ENCODE results near the gene PDE9A.
"Not testable (repeated sequence)": the region's sequence is repeated elsewhere in the genome, so short reads cannot be mapped to it uniquely, and the experiment has no call there.

Gene PDE9A

DNA sequence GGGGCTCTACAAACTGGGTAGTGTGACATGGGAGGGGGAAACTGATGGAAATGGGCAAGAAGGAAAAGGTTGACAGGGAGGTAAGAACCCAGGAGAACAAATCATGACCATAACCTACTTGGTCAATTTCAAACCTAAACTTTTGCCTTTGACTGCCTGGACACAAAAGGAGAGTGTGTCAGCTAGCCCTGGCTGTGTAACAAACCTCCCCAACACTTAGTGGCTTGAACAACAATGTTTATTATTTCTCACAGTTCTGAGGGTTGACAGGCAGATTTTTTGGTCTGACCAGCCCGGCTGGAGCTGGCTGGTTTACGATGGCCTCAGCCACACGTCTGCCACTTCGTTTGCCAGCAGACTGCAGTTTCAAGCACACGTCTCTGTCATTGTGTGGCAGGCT lies 133.5 kb downstream of the PDE9A start:
- DNase-seq (ENCODE audit: low spot score) (no peak), FAIRE-seq (no peak)

DNA sequence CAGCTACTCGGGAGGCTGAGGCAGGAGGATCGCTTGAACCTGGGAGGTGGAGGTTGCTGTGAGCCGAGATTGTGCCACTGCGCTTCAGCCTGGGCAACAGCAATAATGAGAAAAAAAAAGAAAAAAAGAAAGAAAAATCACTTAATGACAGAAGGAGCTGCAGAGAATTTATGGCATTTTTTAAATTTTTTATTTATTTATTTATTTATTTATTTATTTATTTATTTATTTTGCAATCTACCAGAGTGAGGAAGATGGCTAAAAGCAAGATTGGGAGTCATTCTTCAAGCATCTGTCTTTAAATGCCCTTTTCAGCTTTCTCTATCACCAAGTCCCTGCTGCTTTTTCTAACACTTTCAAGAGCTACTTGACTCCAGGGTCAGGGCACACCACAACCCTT lies 134.2 kb downstream of the PDE9A start:
- FAIRE-seq (no peak), DNase-seq (ENCODE audit: low spot score) (no peak)

DNA sequence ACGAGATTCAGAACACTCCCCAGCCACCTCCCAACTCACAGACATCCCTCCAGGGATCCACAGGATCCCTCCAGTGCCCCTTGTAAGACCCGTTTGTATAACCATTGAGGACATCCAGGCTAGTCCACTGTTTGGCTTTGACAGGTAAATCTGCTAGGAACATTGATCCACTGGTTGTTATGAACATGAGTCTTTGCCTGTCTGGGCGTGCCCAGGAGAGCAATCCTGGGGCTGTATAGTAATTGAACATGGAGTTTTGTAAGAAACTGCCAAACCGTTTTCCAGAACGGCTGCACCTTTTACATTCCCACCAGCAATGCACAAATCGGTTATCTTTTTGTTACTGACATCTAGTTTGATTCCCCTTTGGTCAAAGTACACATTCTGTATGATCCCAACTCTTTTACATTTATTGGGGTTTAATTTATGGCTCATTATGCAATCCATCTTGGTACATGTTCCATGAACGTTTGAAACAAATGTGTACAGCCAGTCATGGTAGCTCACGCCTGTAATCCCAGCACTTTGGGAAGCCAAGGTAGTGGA lies 137.2 kb downstream of the PDE9A start:
- DNase-seq (ENCODE audit: low spot score) (no peak), FAIRE-seq (no peak)

DNA sequence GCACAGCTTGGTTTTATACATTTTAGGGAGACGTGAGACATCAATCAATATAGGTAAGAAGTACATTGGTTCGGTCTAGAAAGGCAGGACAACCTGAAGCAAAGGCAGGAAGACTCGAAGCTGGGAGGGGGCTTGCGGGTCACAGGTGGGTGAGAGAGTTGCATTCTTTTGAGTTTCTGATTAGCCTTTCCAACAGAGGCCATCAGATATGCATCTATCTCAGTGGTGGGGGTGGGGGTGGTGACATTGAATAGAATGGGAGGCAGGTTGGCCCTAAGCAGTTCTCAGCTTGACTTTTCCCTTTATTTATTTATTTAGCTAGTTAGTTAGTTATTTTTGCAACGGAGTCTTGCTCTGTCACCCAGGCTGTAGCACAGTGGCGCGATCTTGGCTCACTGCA lies 140.4 kb downstream of the PDE9A start:
- no peak for FAIRE-seq
- DNase-seq (ENCODE audit: low spot score) = no peak

DNA sequence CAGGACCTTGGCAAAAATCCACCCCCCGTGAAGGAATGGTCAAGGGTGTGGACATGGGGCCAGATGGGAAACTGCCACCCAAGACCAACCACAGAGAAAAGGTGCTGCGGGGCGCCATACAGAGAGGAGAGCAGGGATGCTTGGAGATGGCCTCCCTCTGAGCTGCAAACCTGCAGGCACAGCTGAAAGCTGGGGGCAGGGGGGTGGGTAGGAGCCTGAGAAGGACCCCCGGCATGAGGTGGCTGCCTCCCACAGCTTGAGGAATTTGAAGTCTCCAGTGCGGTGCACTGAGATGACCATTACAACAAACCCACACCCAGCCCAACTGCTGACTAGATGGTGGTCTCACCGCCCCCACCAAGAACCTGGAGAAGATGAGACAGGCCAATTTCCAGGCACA lies 141.1 kb downstream of the PDE9A start:
- FAIRE-seq = no peak
- no peak for DNase-seq (ENCODE audit: low spot score)

DNA sequence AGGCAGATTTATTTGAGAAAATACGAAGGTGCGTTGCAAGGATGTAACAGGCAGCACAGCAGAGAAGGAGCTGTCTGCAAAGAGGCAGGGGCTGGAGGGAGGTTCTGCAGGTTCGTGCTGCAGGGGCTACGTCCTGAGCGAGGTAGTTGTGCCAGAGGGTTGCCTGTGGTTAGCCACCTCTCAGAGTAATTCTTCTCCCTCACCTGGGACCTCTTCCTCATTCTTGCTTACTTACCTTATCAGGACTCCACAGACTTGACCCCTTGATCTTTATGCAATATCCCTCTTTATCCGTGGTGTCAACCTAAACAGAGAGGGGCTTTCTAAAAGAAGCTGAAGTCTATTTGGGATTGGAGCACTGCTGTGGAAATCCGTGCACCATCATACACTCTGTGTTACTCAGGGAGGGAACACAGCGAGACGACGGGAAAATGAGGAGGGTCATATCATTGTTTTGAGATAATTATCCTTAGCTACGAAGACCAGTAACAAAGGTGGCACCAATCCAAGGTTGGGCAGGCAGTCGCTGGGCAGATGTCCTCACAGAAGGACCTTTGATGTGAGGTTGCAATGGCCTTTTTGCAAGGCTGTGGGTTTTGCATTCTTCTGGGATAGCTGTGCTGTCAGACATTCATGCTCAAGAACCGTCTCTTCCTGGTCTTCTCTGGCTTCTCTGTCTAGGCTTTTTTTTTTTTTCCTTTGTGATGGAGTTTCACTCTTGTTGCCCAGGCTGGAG lies 143.1 kb downstream of the PDE9A start:
- DNase-seq (ENCODE audit: low spot score) (no peak), FAIRE-seq (no peak)

DNA sequence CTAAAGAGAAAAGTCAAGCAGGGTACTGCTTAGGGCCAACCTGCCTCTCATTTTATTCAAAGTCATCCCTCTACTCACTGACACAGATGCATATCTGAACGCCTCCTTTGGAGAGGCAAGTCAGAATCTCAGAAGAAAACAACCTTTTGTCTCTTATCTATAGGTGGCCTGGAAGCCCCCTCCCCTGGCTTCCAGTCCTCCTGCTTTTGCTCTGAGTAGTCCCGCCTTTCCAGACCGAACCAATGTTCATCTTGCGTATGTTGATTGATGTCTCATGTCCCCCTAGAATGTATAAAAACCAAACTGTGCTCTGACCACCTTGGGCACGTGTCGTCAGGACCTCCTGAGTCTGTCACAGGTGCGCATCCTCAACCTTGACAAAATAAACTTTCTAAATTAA lies 144.1 kb downstream of the PDE9A start:
- FAIRE-seq = no peak
- DNase-seq (ENCODE audit: low spot score) = no peak

DNA sequence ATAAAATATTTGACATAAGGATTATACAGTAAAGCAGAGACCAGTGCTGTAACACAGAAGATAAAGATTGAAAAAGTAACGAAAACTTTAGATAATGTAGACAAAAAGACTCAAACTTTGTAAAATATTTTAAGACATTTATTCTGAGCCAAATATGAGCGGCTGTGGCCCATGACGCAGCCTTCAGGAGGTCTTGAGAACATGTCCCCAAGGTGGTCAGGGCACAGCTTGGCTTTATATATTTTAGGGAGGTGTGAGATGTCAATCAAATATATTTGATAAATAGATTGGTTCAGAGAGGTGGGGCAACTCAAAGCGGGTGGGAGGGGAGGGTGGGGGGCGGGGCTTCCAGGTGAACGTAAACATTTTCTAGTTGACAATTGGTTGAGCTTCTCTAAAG lies 144.7 kb downstream of the PDE9A start:
- FAIRE-seq = no peak
- no peak for DNase-seq (ENCODE audit: low spot score)

DNA sequence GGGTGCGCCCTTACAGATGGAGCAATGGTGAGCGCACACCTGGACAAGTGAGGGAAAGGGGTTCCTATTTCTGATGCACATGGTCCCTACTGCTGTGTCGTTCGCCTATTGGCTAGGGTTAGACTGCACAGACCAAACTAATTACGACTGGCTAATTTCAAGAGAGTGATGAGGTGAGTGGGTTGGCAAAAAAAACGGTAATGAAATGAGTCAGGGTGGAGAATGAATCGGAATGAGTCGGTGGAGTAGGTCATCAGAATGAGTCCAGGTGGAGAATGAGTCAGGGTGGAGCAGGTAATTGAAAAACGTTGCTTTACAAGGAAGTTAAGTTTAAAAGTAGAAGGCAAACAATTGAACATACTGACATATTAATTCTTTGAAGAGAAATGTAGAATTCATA lies 146.1 kb downstream of the PDE9A start:
- FAIRE-seq (no peak), DNase-seq (ENCODE audit: low spot score) (no peak)

DNA sequence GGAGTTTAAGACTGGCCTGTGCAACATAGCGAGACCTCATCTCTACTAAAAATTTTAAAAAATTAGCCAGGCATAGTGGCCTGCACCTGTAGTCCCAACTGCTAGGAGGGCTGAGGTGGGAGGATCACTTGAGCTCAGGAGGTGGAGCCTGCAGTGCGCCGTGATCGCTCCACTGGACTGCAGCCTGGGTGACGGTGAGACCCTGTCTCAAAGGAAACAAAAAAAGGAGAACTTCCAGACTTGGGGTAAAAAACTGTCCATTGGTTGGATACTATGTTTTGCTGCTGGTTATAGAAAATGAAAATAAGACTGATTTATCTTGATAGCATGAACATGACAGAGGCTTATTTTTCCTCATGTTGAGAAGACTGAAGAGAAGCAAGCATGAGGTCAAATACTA lies 146.5 kb downstream of the PDE9A start:
- no peak for FAIRE-seq
- DNase-seq (ENCODE audit: low spot score) = no peak

DNA sequence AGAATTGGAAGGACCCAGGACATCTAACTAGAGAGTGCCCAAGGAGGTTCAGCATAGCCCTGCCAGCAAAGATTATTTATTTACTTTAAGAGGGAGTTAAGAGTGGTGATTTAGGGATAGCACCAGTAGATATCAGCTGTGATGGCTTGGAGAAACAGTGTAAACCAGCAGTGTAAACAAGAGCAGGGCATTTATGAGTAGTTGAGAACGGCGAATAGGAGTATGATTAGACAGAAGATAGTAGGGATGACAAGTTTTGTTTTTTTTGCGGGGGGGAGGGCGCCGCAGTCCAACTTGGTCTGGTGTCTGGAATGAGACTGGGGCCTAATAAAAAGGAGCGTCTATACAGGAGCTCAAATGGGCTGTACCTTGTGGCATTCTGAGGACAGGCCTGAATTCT lies 148.2 kb downstream of the PDE9A start:
- DNase-seq (ENCODE audit: low spot score); FAIRE-seq: not testable (repeated sequence)

DNA sequence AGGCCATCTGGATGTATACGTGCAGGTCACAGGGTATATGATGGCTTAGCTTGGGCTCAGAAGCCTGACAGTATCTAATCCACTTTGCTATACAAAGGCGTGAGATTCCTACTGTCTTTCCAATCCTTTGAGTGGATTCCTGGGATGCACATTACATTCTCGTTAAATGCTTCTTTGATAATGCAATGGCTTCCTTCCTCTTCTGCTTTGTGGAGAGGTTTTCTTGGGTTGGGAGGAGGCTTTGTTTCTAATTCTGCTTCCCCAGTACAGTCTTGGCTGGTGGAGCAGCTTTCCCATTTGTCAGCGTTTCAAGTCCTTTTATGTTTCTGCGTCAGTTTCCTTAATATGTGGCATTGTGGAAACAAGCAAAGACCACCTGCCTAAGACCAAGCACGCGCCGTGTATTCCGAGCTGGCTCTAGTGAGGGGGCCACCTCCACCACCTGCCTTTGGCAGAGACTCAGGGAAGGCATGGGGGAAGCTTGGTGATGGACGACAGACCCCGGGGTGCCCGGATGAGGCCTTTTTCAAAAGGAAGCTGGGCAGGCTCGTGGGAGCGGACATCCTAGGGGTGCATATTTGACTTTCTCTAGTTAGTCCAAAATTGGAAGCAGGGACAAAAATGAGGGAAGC lies 153.2 kb downstream of the PDE9A start:
- FAIRE-seq = no peak

DNA sequence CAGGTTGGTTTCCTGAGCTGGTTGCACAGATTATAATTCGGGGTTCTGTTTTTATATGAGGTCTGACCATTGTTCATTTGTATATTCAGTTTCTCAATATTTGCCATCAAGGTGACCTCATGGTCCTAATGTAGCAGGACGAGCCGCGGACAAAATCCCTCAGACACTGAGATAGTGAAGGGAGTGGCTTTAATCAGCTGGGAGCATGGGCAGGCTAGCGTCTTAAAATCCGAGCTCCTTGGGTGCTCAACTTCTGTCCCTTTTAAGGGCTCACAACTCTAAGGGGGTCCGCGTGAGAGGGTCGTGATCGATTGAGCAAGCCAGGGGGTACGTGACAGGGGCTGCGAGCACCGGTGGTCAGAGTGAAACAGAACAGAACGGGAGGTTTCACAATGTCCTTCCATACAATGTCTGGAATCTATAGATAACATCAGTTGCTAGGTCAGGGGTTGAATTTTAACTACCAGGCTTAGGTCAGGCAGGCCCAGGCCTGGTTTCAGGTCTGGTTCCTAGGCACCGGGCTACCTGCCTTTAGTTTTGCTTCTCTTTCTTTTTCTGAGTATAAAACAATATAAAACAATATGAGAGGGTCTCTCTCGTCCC lies 154.0 kb downstream of the PDE9A start:
- not testable (repeated sequence) for DNase-seq (ENCODE audit: low spot score); FAIRE-seq

More for the DNA sequence above, 153.2 kb downstream of the PDE9A start:
- no peak for DNase-seq (ENCODE audit: low spot score)

DNA sequence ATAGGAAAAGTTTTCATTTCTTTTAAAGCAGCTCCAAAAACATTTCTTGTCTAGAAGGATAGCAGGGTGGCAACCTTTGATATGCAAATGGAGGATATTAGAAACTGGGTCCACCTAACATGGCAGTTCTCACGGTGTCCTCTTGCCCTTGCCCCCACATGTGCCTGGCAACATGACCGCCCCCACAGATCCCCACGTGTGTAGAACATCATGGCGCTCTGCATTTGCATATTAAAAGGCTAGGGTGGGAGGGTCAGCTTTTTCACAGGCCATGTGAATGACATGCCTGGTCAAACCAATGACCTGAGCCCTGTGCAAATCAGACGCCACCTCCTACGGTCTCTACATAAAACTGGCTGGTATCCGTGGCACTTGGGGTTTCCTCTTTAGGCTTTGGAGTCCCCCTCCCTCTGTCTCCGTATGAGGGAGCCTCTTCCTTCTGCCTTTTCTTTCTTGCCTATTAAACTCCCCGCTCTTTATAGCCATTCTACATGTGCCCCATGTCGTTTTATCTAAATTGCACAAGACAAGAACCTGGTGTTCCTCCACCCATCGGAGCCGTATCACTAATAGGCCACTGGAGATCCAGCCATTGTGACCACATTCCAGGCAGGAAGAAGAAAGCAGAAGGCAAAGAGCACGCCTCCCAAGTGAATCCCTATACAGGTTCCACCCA lies 154.7 kb downstream of the PDE9A start:
- FAIRE-seq (no peak), DNase-seq (ENCODE audit: low spot score) (no peak)

DNA sequence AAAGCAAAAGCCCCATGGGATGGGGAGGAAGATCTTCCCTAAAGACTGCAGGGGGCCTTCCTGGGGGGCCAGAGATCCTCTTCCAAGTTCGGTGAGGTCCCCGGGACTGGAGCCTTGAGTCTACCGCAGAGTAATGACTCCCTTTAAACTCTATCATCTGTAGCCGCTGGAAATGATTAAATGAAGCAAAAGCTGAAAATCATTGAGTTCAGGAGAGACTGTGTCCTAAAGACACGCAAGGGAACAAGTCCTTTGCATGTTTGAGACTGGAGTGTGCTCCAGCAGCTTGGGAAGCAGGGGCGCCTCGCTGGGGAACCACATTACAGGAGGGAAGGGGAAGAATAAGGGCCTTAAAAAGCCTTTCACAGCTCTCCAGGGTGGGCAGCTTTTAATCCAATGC lies 155.8 kb downstream of the PDE9A start:
- FAIRE-seq = no peak
- no peak for DNase-seq (ENCODE audit: low spot score)

DNA sequence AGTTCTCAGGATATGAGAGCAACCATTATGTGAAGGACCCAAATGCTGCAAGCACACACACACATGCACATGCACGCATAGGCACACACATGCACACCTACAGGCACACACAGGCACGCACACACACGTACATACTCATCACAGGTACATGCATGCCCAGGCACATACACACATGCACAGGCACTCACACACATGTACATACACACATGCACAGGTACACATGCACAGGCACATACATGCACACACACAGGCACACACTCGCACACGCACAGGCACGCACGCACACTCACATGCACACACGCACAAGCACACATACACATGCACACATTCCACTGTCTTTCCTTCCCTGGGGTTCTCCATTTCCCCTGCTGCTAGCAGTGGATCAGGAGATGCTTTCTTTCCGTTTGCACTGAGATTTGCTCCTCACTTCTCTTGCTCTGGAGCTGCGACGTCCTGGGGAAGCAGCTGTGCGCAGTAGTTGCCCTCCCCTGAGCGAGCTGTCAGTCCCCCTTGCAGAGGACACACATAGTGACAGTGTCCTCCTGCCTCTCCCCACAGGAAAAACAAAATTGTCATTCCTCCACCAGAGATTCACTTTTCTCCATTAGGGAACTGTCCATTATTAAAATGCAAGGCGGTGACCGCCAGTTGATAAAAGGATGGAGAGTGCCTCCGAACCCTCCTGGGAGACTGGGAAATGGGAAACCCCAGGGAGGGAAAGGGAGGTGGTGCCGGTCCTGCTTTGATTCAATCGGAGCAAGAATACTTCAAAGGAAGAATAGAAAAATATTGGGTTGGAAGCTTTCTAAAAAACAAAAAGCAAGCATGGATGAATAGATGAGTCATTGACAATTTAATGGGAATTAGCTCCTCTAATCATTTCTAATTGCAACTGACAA lies 156.4 kb downstream of the PDE9A start:
- DNase-seq (ENCODE audit: low spot score) (no peak), FAIRE-seq (no peak)

DNA sequence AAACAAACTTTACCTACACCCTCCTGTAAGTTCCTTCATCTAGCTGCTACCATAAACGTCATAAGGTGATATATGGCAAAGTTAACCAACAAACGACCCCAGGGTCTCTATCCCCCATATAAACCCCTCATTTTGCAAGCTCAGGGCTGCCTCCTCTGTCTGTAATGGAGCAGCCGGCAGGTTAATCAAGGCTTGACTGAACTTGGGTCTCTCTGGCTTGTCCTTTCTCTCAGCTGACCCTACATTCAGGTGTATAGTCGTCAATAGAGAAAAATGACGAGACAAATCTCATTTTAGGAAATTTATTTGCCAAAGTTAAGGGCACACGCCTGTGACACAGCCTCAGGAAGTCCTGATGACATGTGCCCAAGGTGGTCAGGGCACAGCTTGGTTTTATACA lies 158.5 kb downstream of the PDE9A start:
- no peak for FAIRE-seq
- DNase-seq (ENCODE audit: low spot score) = no peak

DNA sequence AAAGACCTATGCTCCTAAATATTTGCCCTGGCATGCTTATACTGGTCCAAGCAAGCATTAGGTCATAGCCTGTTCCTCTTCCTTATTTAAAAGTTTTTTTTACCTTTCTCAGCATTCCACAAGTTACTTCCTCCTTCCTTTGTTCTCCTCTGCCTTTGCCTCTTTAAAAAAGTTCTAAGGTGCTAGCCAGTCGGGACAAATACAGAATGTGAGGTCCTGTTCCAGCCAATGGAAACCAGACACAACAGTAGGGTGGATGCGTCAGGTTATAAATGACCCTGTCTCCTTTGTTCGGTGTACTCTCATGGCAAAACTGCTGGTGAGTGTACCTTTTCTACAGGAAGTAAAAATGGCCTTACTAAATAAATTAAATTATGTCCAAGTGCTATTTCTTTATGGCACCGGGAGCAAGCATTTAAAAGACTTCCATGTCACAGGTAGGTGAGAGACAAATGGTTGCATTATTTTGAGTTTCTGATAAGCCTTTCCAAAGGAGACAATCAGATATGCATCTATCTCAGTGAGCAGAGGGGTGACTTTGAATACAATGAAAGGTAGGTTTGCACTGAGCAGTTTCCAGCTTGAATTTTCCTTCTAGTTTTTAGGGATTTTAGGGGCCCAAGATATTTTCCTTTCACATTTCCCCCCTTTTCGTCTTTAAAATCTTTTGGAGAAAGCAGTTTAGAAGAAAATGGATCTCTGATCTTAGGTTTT lies 159.3 kb downstream of the PDE9A start:
- FAIRE-seq; DNase-seq (ENCODE audit: low spot score): not testable (repeated sequence)

DNA sequence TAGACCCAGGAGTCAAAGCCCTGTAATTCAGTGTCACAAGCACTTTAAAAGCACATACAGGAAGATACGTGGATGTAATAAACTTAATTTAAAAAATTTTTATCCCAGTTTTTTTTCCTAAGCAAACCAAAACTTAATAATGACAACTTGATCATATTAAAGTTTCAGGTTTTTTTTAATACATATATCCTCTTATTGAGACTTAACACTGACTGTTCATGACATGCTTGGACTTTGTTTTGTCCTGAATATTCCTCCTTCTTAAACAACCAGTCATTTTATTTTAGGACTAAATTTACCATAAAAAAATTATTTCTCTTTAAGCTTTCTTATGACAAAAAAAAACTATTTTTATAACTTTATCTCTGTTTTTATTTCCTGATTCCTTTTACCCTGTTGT lies 161.8 kb downstream of the PDE9A start:
- DNase-seq (ENCODE audit: low spot score) (no peak), FAIRE-seq (no peak)

DNA sequence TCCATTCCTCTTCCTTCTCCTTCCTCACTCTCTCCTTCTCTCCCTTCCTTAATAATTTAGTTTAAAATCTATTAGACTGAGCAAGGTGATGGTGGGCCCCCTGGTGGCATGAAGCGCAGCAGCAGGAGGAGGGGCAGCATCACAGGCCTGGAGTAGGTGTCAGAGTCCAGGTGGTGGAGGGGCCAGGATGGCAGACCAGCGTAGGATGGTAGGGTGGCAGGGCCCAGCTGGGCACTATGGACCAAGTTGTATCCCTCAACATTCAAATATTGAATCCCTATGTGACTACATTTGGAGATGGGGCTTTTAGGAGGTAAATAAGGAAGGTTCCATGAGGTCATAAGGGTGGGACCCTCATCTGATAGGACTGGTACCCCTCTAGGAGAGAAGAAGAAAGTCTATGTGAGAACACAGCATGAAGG lies 164.9 kb downstream of the PDE9A start:
- DNase-seq (ENCODE audit: low spot score) (no peak), FAIRE-seq (no peak)

Measured in RCC 7860 (cell line).